HG03135 (cell line): ENCODE data around the gene CEP63.

Source experiments
- ATAC-seq: cut with Tn5 transposase; IDR thresholded peaks from one replicate; pipeline ENCODE4 v1.9.1; 2021; ENCODE audit warnings: mild to moderate bottlenecking, moderate library complexity; ENCODE audit not compliant: unreplicated experiment

Gene CEP63

DNA sequence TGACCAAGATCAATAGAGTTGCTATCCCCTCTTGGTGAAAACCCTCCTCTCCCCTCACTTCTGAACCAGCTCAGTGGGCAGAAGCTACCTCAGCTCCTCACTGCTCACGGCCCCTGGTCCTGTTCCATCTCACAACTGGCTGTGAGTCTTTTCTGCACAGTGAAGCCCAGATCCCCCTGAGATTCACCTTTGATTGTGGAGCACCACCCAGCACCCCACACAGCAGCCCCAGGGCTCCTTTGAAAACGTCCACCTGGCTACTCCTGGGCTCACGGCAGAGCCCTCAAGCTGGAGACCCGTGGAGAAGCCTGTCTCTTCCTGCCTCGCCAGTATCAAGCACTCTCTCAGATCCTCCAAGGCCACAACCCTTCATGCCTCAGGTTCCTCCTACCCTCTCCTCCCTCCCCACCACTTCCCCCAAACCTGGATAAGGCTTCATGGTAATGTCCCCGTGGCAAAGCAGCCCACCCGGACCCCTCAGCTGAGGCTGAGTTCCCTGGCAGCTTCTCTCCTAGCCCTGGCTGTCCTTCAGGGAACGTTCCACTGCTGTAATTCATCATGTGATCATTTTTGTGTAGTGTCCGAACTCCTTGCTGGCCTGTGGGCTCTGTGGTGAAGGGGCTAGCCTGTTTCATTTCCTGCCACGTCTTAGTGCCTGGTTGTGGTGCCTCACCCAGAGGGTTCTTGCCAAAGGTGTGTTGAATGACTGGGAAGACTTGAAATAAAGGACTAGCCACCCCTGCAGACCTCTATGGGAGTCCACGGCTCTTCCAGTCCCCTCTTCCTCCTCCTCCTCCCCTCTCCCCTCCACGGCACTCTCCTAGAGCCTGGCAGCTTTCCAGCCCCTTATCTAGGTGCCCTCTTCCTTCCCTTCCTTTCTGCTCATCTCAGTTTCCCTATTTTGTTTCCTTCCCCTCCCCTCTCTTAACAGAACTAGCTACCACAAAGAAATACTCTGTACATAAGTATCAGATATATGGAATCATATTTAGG, 120.5 kb downstream of the CEP63 start:
- no peak for ATAC-seq

DNA sequence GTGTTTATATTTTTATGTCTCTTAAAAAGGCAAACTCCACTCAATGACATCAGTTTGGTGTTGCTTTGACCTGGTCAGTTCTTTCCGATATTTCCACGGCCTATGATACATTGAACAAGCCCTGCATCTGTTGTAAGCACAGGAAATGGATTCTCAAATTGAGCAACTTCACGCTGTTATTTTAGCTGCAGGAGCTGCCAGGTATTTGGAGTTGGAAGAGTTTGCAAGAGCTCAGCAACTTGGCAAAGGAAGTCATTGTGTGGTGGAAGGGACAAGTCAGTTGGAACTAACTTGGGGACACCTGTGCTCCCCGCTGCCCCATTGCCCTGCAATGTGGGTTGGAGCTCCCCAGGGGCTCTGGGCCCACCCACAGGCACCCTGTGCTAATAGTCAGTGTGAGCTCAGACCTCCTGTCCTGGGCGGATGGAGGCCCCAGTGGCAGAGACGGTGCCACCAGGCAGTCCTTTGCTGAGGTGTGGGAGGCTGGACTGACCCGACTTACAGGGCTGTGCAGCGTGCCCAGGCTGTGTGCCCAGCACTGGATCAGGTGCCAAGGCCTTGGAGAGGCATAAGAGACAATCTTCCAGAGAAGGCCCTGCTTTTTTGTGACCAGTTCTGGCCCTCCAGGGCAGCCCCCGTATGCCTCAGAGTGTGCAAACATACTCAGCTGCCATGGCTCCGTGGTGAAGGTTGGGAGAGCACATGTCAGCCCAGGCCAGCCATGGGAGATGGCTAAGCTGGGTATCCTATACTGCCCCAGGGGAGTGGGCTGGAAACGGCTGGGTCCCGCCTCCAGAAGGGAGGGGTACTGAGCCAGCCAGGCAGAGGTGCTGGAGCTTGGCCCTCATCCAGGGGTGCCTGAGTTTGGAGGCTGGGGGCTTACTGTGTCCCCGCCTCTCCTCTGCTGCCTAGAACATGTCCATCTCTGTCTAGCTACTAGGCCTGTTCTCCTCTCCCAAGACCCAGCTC, 121.5 kb downstream of the CEP63 start:
- ATAC-seq = no peak

DNA sequence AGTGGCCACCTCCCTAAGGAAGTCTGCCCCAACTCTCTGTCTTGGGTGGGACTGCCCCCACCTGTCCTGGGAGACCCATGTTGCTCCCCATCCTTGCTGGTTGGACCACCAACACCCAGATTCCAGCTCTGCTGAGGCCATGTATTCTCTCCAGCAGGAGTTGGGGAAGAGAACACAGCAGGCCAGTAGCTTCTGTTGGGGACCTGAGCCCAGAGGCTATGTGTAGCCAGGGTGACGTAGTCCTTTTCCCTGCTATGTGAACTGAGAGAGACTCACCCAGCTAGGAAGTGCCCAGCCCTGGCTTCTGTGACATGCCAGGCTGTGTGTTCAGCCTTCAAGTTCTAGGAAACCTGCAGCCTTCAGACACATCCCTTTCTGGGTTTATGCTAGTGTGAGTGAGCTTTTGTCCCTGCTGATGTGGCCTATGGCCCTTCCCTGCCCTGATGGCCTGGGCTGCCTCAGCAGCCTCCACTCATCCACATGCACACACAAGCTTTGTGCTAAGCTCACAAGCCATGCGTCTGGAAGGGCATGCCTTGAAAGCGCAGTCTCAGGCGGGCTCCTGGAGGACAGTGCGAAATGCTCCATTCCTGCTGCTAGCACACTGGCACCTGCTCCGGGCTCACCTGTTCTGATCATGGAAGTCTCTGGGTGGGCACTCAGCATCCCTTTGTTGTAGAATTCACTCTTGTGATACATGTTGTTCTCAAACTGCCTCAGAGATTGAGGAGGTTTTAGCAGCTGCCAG, 122.3 kb downstream of the CEP63 start:
- ATAC-seq = no peak

DNA sequence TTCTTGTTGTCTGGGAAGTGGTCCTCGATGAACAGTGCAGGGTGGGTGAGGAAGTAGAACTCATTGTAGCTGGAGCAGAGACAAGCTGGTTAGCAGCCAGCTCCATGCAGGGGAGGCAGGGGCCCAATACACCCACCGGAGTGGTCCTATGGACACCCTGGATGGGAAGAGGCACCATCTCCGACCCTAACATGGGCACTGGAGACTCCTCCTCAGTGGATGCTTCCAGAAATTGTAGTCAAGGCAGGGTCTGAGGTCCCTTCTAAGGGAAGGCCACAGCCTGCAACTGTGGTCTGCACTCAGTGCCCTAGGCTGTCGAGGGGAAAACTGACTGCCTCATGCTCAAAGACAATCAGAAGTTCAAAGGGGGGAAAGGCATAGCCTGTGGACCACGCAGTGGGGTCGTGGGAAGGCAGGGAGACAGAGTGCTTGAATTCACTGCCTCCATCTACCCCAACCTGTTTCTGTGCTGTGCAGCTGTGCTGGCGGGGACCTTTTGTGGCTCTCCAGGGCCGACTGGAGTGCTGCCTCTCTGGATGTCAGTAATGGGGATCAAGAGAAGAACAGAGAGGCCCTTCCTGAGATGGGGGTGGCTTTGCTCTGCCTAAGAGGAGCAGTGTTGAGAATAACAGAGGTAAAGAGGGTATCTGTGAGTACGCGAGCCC, 123.0 kb downstream of the CEP63 start:
- no peak for ATAC-seq

DNA sequence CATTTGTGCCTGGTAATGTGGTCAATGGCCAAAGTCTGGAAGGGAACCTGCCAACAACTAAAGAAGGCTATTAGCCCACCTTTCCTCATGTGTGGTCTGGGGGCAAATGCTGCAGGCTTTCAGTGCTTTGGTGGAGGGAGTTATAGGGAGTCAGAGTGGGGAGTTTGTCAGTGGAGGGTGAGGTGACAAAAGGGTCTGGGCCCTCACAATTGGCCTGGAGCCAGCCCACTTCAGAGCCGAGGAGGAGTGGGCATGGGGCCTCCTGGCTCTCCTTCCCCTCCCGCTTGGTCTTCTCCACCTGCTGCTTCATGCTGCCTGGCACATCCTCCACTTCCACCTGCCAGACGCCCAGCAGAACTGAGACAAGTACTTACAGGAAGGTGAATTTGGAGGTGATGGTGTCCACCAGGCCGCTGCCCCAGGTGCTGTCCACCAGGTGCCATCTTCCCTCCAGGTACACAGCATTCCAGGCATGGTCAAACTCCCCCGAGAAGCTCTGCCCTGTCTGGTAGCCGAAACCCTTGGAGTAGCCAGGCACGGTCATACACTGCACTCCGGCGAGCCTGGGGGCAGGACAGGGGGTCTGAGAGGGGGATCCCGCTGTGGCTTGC, 124.1 kb downstream of the CEP63 start:
- no peak for ATAC-seq

DNA sequence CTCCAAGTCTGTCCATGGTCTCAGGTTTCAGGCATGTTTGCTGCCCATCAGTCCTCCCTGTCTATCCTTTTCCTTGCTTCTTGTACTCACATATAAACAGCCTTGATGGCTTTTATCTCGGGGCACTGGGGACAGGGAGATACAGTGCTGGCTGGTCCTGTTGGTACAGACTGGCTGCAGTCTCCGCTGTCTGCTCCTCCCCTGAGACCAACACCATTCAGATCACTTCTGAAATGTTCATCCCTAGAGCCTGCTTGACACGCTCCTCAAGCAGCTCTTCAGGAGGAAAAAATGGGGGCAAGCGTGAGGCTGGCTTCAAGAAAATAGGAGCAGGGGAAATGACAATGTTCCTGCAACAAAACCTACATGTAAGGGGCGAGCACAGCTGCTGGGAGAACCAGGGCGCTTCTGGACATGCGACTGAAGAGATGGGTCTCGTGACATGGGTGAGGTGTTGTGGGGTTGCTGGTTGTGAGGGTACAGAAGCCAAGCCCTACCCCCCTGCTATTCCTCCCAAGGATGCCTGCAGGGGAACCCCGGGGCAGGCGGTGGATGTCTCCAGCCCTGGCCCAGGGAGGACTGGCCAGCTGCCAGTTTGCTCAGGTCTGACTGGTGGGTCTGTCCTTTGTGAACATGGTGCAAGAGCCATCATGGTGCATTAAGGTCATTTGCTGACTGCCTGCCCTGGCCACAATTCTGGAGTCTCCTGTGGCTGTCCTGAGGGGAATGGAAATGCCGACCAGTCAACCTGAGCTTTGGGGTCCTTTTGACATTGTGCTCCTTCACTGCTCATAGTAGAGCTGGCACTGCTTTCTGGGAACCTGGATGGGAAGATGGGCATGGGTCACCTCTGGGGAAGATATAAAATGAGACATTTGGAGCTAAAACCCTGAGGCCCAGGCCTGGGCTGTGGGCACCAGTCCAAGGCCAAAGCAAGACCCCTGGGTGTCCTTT, 124.9 kb downstream of the CEP63 start:
- ATAC-seq = no peak

DNA sequence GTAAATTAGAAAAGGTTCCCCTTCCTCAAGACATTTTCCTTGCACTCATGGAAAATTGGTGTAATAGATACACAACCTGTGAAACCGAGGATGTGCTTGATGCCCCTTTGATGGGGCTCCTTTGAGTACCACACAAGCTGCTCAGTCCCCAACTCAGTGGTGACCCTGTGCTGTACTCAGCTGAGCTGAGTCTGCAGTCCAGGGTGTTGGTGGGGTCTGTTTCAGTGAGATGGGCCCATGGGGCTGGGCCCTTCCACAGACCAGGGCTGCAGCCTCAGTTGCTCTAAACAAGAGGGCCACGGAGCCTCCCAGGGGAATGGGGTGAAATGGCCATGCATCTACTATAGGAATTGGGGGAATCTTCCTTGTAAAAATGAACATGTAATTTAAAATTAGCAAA, 125.7 kb downstream of the CEP63 start:
- ATAC-seq = no peak

DNA sequence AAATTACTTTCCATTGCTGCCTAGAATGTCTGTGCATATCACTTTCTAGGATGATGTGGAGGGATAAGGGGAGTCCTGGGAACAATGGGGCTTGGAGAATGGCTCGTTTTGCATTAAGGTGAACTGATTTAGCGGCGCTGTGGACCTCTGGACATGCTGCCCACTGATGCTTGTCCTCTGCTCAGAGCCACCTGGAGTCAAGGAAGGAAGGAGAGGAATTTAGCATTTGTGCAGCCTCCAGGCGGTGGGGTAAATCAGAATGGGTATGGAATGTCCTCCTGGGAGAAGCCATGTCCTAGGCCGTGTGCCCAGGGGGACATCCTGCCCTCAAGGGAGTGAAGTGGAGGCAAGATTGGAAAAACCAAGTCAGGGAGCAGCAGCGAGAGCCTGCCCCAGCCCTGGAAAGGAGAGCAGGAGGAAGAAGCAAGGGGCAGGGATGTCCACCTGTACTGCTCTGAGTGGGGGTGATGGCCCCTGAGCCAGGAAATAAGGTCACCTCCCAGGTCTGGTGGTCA, 127.2 kb downstream of the CEP63 start:
- no peak for ATAC-seq

DNA sequence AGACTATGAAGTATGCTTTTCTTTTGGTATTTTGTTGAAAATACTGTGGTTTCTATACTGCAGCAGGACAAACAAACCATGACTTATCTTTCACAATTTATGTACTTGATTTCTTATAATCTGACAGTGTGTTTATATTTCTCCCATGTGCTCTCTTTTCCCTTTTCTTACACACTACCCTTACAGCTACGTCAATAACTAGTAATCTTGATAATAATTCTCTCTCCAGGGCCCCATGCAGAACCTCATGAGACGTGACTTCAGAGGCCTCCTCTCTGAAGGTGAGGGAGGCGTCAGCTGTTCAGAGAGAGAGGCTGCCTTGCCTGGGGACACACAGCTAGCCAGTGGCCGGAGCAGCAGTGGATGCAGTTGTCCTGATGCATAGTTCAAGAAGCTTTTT, 129.1 kb downstream of the CEP63 start:
- no peak for ATAC-seq

DNA sequence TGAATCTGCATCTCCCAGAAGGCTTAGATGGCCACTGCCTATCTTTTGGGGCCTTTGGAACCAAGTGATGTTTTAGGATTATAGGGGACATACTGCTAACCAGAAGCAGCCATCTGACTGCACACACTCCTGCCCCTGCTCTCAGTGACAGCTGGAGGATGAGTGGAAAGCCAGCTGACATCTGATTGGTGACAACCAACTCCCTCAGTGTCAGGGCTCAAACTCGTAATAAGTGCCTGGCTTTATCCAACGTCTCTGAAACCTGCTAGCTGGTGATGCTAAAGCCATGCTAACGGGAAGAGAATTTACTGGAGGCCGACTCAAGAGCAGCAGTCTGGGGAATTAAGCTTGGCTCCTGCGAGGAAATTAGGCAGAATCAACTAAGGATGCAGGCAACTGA, 129.9 kb downstream of the CEP63 start:
- ATAC-seq = no peak

DNA sequence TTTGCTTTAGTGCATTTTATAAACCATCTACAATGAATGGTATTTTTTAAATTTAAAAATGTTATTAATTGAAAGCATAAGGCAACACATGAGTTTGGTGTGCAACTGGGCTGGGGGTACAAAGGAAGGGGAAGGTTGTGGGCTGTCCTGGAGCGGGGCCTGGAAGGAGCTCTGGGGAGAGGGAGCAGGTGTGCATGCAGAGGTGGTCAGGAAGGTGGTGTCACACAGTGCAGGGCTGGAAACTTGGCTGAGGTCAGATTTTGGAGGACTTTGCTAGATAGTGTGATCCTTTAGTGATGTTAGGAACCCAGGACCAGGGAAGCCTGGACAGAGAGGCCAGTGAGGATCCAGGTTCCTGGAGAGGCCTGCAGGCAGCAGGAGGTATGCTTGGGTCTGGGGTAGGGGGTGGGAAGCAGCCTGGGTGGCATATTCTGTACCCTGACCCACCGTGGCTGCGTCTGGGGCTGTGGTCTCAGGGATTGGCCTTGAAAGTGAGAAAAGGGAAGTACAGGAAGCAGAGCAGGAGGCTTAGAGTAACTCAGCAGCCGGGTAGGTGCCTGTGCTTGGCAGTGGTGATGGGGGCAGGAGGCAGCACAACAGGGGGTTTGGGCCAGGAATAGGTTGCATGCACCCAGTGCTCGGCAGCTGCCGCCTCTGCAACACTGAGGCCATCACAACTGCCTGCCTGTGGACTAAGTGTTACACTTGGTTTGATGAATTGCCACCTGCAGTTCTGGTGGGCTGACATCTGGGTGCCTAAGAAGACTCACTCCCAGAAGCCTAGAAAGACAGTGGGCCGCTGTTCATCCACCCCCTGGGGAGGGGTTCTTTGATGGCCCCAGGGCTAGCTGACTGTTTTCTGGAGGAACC, 132.0 kb downstream of the CEP63 start:
- ATAC-seq = no peak

DNA sequence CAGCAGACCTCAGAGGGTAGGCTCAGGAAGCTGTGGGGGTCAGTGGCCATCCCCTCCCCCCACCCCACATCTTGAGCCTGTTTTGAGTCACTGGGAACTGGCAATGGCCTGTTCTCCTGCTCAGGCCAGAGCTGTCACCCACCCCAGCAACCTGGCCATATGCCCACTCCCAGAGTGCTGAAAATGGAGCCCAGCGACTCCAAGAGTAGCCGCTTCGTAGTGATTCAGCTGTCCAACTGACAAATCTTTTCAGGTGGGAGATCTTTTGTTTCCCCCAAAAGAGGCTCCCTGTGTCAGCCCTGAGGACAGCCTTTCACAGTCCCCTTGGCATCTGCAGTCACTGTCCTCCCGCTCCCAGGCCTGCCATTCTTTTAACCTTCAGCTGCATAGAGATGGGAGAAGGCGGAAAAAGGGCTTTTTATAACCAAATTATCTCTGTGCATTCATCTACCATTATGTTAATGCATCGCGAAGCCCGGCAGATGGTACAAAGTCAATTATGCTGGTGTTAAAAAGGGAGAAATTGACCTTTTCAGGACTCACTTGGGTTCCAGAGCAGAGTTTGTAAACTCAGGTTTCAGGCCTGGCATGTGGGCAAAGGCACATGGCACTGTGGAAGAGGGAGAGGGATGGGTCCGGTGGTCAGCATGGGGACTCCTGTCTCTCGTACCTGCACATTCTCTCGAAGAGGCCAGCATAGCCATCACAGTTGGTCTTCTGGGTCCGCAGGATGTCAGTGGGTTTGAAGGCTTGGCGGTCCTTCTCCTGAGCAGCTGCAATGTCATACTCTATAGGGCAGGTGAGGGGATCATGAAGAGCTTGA, 132.8 kb downstream of the CEP63 start:
- no peak for ATAC-seq

DNA sequence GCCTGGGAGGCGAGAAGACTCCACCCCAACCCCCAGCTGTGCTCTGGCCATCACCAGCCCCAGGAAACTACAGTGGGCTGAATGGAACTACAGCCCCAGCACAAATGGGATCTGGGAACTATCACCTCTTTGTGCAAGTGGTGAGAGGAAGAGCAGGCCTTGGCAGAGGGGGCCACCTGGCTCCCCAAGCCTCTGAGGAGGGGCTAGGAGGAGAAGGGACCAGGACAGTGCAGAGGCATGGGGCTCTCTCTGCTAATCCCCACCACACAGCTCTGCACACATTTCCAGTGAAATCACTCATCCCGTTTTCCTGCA, 133.4 kb downstream of the CEP63 start:
- no peak for ATAC-seq

DNA sequence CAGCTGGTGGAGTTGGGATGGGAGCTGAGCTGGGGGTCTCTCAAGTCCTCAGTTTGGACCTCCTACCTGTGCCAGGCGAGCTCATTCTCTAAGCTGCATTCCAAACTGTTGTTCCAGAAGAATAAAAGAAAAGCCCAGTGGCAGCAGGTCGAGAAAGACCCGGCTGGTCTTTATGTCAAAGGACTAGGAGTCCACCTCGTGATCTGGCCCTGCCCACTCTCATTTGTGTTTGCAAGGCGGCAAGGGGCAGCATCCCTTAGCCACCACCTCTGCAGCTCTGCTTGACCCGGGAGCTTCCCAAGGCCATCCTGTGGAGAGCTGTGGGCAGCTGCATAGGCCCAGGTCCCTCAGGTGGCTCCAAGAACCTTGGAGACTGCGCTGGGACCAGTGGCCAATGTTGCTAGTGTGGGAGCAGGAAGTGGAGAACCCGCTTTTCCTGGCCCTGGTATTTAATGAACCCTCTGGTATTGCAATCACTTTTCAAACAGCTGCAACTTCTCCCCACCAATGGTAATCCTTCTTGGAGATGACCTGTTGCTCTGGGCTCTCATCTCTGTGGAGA, 134.1 kb downstream of the CEP63 start:
- no peak for ATAC-seq

DNA sequence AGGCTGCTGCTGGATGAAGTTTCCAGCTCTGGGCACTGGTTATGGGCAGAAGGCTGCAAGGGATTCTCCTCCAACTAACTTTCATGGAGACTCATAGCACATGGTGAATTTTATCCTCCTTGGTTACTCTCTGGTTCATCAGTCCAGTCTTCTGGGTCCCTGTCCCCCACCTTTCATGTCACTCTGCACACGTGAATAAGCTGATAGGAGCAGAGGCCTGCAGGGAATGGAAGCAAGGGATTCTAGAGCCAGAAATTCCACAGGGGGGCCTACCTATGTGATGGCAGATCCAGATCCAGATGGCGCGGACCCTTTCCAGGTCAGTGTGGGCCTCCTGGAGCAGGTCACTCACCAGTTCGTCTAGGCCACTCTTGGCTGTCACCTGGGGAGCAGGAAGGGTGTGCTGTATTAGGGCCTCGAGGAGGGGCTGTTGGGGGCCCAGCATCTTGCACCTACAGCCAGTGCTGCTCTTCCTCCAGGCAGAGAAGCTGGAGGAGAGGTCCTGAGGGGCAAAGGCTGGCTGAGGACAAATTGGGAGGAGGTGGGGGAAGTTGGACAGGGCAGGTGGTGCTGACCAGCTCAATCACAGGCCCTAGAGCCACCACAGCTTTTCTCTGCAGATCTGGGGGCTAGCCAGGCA, 134.7 kb downstream of the CEP63 start:
- no peak for ATAC-seq

DNA sequence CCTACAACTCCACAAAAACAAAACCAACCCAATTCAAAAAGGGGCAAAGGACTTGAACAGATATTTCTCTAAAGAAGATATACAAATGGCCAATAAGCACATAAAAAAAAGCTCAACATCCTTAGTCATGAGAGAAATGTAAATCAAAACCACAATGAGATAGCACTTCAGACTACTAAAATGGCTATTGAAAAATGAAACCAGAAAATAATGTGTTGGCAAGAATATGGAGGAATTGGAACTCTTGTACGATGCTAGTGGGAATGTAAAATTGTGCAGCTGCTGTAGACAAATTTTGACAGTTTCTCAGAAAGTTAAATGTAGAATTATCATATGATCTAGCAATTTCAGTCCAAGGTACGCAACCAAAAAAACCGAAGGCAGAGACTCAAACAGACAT, 136.0 kb downstream of the CEP63 start:
- ATAC-seq = no peak
